Neutrophil (primary cell): ENCODE measurements around the gene MMP24OS.

Experiments used
- H3K27ac ChIP-seq: fragments of 200-600 bp; sonication (generic); 2 replicates; pipeline ENCODE4 v1.5.1; 2016; ENCODE audit warnings: mild to moderate bottlenecking, moderate library complexity
- H3K27me3 ChIP-seq: fragments of 200-600 bp; sonication (generic); 2 replicates; pipeline ENCODE4 v1.6.0; 2016; ENCODE audit warnings: mild to moderate bottlenecking
- H3K36me3 ChIP-seq: fragments of 200-600 bp; sonication (generic); 2 replicates; pipeline ENCODE4 v1.5.1; 2017
- H3K4me1 ChIP-seq, 2 experiments: fragments of 200-600 bp in 1 of 2; sonication (generic) in 1 of 2; 1 replicate in 1 of 2; 2 replicates in 1 of 2; pipeline versions ENCODE4 v1.5.1 to v1.6.1; 2013 to 2016; ENCODE audit warnings: low read depth in 1 of 2, low read length in 1 of 2, mild to moderate bottlenecking in 1 of 2, moderate library complexity in 1 of 2; ENCODE audit not compliant: control insufficient read depth in 1 of 2, insufficient read depth in 1 of 2
- H3K4me3 ChIP-seq, 2 experiments: fragments of 200-600 bp in 1 of 2; sonication (generic) in 1 of 2; 1 replicate in 1 of 2; 2 replicates in 1 of 2; pipeline ENCODE4 v1.5.1; 2013 to 2016; ENCODE audit warnings: low read depth in 1 of 2, low read length in 1 of 2, mild to moderate bottlenecking in 1 of 2, moderate library complexity in 1 of 2
- H3K9me3 ChIP-seq: fragments of 200-600 bp; sonication (generic); 2 replicates; pipeline ENCODE4 v1.5.1; 2016
- CTCF ChIP-seq: fragments of 200-600 bp; sonication (generic); IDR thresholded peaks from 2 replicates; pipeline ENCODE4 v1.5.1; 2016; ENCODE audit warnings: antibody characterized with exemption

The MMP24OS gene

GRCh38 chr20:35281506-35282101, 3.7 kb upstream of the MMP24OS start:
- no peaks in the 10 kb centered on the region for H3K27me3 ChIP-seq
- no peak for TF ChIP-seq CTCF

GRCh38 chr20:35280523-35280922, 2.6 kb upstream of the MMP24OS start:
- Histone ChIP-seq H3K4me3 (no peak overlapping the region), H3K27ac (peak overlapping the region; percentile 99), H3K9me3 (no peaks in the 10 kb centered on the region), H3K4me1 (peaks cover 27 to 47% of the 10 kb centered on the region in 2 experiments), H3K27me3 (no peaks in the 10 kb centered on the region), H3K36me3 (peaks cover 41% of the 10 kb centered on the region)
- no peak for TF ChIP-seq CTCF

More at GRCh38 chr20:35281506-35282101, 3.7 kb upstream of the MMP24OS start:
- Histone ChIP-seq H3K36me3 (peaks cover 30% of the 10 kb centered on the region), H3K4me3 (no peak overlapping the region), H3K4me1 (peaks cover 19 to 36% of the 10 kb centered on the region in 2 experiments), H3K9me3 (no peaks in the 10 kb centered on the region), H3K27ac (no peak overlapping the region)

GRCh38 chr20:35279533-35280174, 1.7 kb upstream of the MMP24OS start:
- Histone ChIP-seq H3K27me3 (no peaks in the 10 kb centered on the region), H3K36me3 (peaks cover 49% of the 10 kb centered on the region), H3K4me3 (no peak overlapping the region), H3K27ac (peak overlapping the region; percentile 99), H3K4me1 (peaks cover 27 to 46% of the 10 kb centered on the region in 2 experiments), H3K9me3 (no peaks in the 10 kb centered on the region)
- no peak for TF ChIP-seq CTCF

DNA sequence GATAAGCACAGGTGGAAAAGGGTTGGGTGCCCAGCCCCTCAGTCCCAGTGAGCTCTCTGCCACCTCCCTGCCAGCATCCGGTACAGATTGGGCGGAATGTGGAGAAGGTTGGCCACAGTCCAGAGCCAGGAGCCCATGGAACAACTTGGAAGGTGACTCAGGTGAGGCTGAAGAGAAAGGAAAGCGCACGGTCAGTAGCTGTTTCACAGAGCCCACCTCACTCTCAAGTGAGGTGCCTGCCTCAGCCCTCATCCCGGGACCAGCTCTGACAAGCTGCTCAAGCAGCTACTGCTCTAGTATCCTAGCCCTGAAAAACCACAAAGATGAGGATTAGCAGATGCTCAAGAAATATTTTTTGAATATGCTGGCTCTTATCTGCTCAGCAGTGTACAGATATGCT, 1.1 kb upstream of the MMP24OS start:
- H3K4me1 ChIP-seq: peaks cover 27 to 42% of the 10 kb centered on the region in 2 experiments
- H3K36me3 ChIP-seq: peaks cover 55% of the 10 kb centered on the region
- H3K4me3 ChIP-seq: no peak overlapping the region
- H3K27ac ChIP-seq: peak overlapping the region; percentile 99
- no peak for TF ChIP-seq CTCF
- H3K27me3 ChIP-seq: no peaks in the 10 kb centered on the region
- H3K9me3 ChIP-seq: no peaks in the 10 kb centered on the region

GRCh38 chr20:35277127-35277526, 795 bp downstream of the MMP24OS start:
- Histone ChIP-seq H3K27ac (peak overlapping the region; percentile 99), H3K4me1 (peaks cover 20 to 30% of the 10 kb centered on the region in 2 experiments), H3K36me3 (peaks cover 70% of the 10 kb centered on the region), H3K4me3 (peak overlapping the region; percentile 72 to 80), H3K9me3 (no peaks in the 10 kb centered on the region), H3K27me3 (no peaks in the 10 kb centered on the region)
- no peak for TF ChIP-seq CTCF
